Neural cell (in vitro differentiated cells): ENCODE measurements around the gene KCNK10. TPM values are rescaled to one million over a fixed set of nuclear protein-coding genes. Genes with fewer than 3 reads are reported as not detected.

Experiments used
- H2AFZ ChIP-seq: fragments of 200-600, 300-800 bp; sonication (generic), shearing (Covaris generic); 2 replicates; pipeline ENCODE4 v1.6.0; 2014; ENCODE audit warnings: low read depth, mild to moderate bottlenecking, antibody characterized with exemption, low read length, moderate library complexity
- H3F3A ChIP-seq: fragments of 200-600 bp; shearing (Covaris generic); 2 replicates; pipeline ENCODE4 v1.6.1; 2016; ENCODE audit warnings: mild to moderate bottlenecking, moderate library complexity, mixed read lengths, antibody characterized with exemption, low read length; ENCODE audit not compliant: insufficient read depth, poor library complexity, severe bottlenecking
- H3K27ac ChIP-seq: fragments of 200-600, 300-800 bp; sonication (generic), shearing (Covaris generic); 2 replicates; pipeline ENCODE4 v1.5.1; 2014; ENCODE audit warnings: mild to moderate bottlenecking, low read length, moderate library complexity
- H3K27me3 ChIP-seq: fragments of 300-800, 200-600 bp; sonication (generic), shearing (Covaris generic); 2 replicates; pipeline ENCODE4 v1.6.0; 2014; ENCODE audit warnings: mild to moderate bottlenecking, low read depth, low read length, moderate library complexity; ENCODE audit not compliant: insufficient read depth
- H3K36me3 ChIP-seq: fragments of 300-800, 200-600 bp; sonication (generic), shearing (Covaris generic); 2 replicates; pipeline ENCODE4 v1.5.1; 2014; ENCODE audit warnings: mild to moderate bottlenecking, antibody characterized with exemption, low read length, moderate library complexity; ENCODE audit not compliant: insufficient read depth
- H3K4me2 ChIP-seq: fragments of 300-800, 200-600 bp; sonication (generic), shearing (Covaris generic); 2 replicates; pipeline ENCODE4 v1.6.0; 2014; ENCODE audit warnings: mild to moderate bottlenecking, low read length
- H3K4me3 ChIP-seq: fragments of 300-800, 200-600 bp; sonication (generic), shearing (Covaris generic); 2 replicates; pipeline ENCODE4 v1.5.1; 2014; ENCODE audit warnings: mild to moderate bottlenecking, low read length, moderate library complexity
- H3K79me2 ChIP-seq: fragments of 200-600 bp; shearing (Covaris generic); replicated peaks from 2 replicates; pipeline ENCODE4 v1.6.0; 2014; ENCODE audit warnings: mild to moderate bottlenecking, low read length, moderate library complexity; ENCODE audit not compliant: insufficient read depth
- H3K9ac ChIP-seq: fragments of 300-800, 200-600 bp; sonication (generic), shearing (Covaris generic); 2 replicates; pipeline ENCODE4 v1.6.1; 2016; ENCODE audit warnings: mild to moderate bottlenecking, low read length, mixed read lengths
- H3K9me2 ChIP-seq: fragments of 200-600 bp; shearing (Covaris generic); 2 replicates; pipeline ENCODE4 v1.6.1; 2016; ENCODE audit warnings: mild to moderate bottlenecking, low read length, mixed read lengths; ENCODE audit not compliant: insufficient read depth
- H3K9me3 ChIP-seq: fragments of 200-600, 300-800 bp; sonication (generic), shearing (Covaris generic); 2 replicates; pipeline ENCODE4 v1.6.1; 2016; ENCODE audit warnings: mild to moderate bottlenecking, mixed run types, low read length, moderate library complexity, mixed read lengths
- H4K20me1 ChIP-seq: fragments of 200-600 bp; shearing (Covaris generic); 2 replicates; pipeline ENCODE4 v1.6.1; 2016; ENCODE audit warnings: mild to moderate bottlenecking, mixed run types; ENCODE audit not compliant: insufficient read depth
- EP300 ChIP-seq: fragments of 450-650 bp; conservative IDR thresholded peaks from 2 replicates; pipeline ENCODE4 v1.6.1; 2014; ENCODE audit warnings: antibody characterized with exemption, mild to moderate bottlenecking, moderate library complexity; ENCODE audit not compliant: poor library complexity, severe bottlenecking
- EZH2 ChIP-seq: fragments of 200-600, 300-800 bp; shearing (Covaris generic), sonication (generic); IDR thresholded peaks from 2 replicates; pipeline ENCODE4 v1.6.1; 2014; ENCODE audit warnings: antibody characterized with exemption, low read length, borderline replicate concordance, mild to moderate bottlenecking; ENCODE audit not compliant: insufficient read depth, poor library complexity, severe bottlenecking
- MXI1 ChIP-seq: fragments of 450-650 bp; conservative IDR thresholded peaks from 2 replicates; pipeline ENCODE4 v1.6.1; 2014; ENCODE audit warnings: antibody characterized with exemption, mild to moderate bottlenecking; ENCODE audit not compliant: poor library complexity, severe bottlenecking
- POLR2AphosphoS5 ChIP-seq: IDR thresholded peaks from 2 replicates; pipeline ENCODE4 v1.6.1; 2012
- RAD21 ChIP-seq: fragments of 450-650 bp; conservative IDR thresholded peaks from 2 replicates; pipeline ENCODE4 v1.6.1; 2014; ENCODE audit warnings: antibody characterized with exemption, mild to moderate bottlenecking, moderate library complexity
- SMC3 ChIP-seq: fragments of 450-650 bp; conservative IDR thresholded peaks from 2 replicates; pipeline ENCODE4 v1.6.1; 2014; ENCODE audit warnings: antibody characterized with exemption, mild to moderate bottlenecking, moderate library complexity; ENCODE audit not compliant: poor library complexity
- TAF1 ChIP-seq: IDR thresholded peaks from 2 replicates; pipeline ENCODE4 v1.6.1; 2012; ENCODE audit warnings: low read depth
- polyA plus RNA-seq: library from polyadenylated mRNA; depleted of rRNA; stranded (reverse); fragments of >200 nt; gene quantifications from 2 replicates; pipeline ENCODE4 v1.2.3, GENCODE V29; 2014
- TF ChIP-seq, protein P1 (sequence below): fragments of 450-650 bp; IDR thresholded peaks from 2 replicates; pipeline ENCODE4 v1.5.1; 2014; ENCODE audit warnings: antibody characterized with exemption, mild to moderate bottlenecking, moderate library complexity; ENCODE audit not compliant: poor library complexity, severe bottlenecking
- TF ChIP-seq, protein P2 (sequence below): IDR thresholded peaks from 2 replicates; pipeline ENCODE4 v1.6.1; 2012; ENCODE audit warnings: borderline replicate concordance

The KCNK10 gene
- polyA plus RNA-seq, 1 donor from 2014 or later, result 6.9 TPM

DNA sequence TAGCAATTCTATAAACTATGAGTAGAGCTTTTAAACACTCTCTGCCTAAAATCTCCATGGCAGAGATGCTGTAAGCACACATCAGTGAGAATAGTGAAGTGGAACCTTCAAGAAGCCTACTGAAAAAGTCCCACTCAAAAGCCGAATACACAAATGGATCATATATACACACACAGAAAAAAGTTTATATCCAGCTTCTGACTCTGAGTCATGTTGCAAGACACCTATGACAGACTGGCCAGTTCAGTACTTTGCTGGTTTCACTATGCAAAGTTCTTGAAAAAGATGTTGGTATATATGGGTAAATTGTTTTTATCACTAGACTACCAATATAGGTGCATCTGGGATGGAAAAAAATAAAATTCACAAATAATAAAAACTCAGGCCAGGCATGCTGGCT lies 126.1 kb downstream of the KCNK10 start:
- no peak overlapping the region for H3K9ac ChIP-seq
- H3F3A ChIP-seq, result no peaks in the 10 kb centered on the region
- no peaks in the 10 kb centered on the region for H3K9me2 ChIP-seq
- H3K79me2 ChIP-seq, result no peaks in the 10 kb centered on the region
- no peak for TF ChIP-seq SMC3
- no peak for TF ChIP-seq POLR2AphosphoS5
- no peak for TF ChIP-seq EP300
- TF ChIP-seq EZH2, result no peak
- TF ChIP-seq, protein P1, sequence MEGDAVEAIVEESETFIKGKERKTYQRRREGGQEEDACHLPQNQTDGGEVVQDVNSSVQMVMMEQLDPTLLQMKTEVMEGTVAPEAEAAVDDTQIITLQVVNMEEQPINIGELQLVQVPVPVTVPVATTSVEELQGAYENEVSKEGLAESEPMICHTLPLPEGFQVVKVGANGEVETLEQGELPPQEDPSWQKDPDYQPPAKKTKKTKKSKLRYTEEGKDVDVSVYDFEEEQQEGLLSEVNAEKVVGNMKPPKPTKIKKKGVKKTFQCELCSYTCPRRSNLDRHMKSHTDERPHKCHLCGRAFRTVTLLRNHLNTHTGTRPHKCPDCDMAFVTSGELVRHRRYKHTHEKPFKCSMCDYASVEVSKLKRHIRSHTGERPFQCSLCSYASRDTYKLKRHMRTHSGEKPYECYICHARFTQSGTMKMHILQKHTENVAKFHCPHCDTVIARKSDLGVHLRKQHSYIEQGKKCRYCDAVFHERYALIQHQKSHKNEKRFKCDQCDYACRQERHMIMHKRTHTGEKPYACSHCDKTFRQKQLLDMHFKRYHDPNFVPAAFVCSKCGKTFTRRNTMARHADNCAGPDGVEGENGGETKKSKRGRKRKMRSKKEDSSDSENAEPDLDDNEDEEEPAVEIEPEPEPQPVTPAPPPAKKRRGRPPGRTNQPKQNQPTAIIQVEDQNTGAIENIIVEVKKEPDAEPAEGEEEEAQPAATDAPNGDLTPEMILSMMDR, result no peak
- no peak overlapping the region for H3K4me3 ChIP-seq
- H4K20me1 ChIP-seq, result no peaks in the 10 kb centered on the region
- H2AFZ ChIP-seq, result no peak overlapping the region
- no peaks in the 10 kb centered on the region for H3K9me3 ChIP-seq
- H3K27ac ChIP-seq, result no peak overlapping the region
- no peak overlapping the region for H3K4me2 ChIP-seq
- H3K36me3 ChIP-seq, result no peaks in the 10 kb centered on the region
- no peaks in the 10 kb centered on the region for H3K27me3 ChIP-seq

DNA sequence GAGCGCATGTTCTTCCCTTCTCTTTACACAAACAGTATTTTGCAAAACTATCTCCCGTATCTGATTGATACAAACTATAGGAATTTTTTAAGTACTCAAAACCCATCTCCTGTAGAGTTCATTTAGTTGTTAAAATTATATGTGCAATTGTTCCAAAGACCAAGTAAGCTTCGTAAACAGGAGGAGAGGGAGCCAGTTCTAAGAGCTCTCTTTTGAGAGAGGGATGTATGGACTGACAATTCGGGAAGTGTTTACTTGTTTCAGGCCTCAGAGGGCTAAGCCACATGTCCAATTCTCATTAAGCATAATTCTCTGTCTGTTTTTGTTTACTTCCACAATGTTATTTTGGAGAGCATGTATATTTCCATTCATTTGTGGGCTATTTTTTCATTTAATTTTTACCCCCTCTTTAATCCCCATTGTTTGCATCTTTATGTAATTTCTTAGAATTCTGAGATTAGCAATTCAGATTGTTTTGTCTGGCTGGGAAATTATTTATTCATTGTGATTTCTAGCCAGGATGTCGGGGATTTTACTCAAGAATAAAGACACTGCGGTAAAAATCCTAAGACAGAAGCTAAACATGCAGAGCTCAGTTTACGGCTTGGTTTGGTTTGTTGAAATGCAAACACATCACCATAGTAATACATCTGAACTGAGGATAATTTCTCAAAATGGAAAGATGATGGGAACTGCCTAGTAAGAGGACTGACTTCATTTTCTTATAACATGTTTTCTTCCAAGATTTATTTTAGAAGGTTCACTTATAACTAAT lies 126.8 kb downstream of the KCNK10 start:
- Histone ChIP-seq H3K27me3 (no peaks in the 10 kb centered on the region), H3K4me2 (no peak overlapping the region), H3K4me3 (no peak overlapping the region), H3K9me2 (no peaks in the 10 kb centered on the region), H3K36me3 (no peaks in the 10 kb centered on the region), H3K9ac (no peak overlapping the region), H2AFZ (no peak overlapping the region), H3K79me2 (no peaks in the 10 kb centered on the region), H3F3A (no peaks in the 10 kb centered on the region), H3K9me3 (no peaks in the 10 kb centered on the region), H4K20me1 (no peaks in the 10 kb centered on the region), H3K27ac (no peak overlapping the region)
- TF ChIP-seq TAF1, result no peak
- TF ChIP-seq SMC3, result no peak
- no peak for TF ChIP-seq RAD21

DNA sequence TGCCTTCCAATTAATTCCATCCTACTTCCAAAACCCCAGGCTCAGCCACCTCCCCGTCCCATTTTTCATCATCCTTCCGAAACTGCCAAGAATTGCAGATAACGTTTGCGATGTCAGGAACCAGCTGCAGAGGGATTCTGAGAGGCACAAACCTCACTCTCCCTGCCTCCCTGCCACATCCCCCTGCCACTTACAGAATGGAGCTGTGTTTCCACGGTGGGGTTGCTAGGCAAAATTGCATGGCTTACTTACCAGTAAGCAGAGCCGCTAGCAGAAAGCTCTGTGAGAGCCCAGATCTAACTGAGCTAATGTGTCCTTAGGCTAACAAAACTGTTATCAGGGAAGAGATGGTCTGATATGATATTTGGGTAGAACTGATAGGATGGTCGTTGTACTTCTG lies 127.4 kb downstream of the KCNK10 start:
- Histone ChIP-seq H3K4me3 (no peak overlapping the region), H3K27ac (no peak overlapping the region)

More for the DNA sequence above, 127.4 kb downstream of the KCNK10 start:
- Histone ChIP-seq H3K9ac (no peak overlapping the region), H3K79me2 (no peaks in the 10 kb centered on the region), H3K27me3 (no peaks in the 10 kb centered on the region), H3F3A (no peaks in the 10 kb centered on the region), H4K20me1 (no peaks in the 10 kb centered on the region), H2AFZ (no peak overlapping the region), H3K4me2 (no peak overlapping the region), H3K9me3 (no peaks in the 10 kb centered on the region), H3K9me2 (no peaks in the 10 kb centered on the region), H3K36me3 (no peaks in the 10 kb centered on the region)
- TF ChIP-seq SMC3 (no peak), TAF1 (no peak), RAD21 (peak; percentile 26), POLR2AphosphoS5 (peak; percentile 53), MXI1 (no peak), EP300 (peak; percentile 45)
- TF ChIP-seq, protein P2, sequence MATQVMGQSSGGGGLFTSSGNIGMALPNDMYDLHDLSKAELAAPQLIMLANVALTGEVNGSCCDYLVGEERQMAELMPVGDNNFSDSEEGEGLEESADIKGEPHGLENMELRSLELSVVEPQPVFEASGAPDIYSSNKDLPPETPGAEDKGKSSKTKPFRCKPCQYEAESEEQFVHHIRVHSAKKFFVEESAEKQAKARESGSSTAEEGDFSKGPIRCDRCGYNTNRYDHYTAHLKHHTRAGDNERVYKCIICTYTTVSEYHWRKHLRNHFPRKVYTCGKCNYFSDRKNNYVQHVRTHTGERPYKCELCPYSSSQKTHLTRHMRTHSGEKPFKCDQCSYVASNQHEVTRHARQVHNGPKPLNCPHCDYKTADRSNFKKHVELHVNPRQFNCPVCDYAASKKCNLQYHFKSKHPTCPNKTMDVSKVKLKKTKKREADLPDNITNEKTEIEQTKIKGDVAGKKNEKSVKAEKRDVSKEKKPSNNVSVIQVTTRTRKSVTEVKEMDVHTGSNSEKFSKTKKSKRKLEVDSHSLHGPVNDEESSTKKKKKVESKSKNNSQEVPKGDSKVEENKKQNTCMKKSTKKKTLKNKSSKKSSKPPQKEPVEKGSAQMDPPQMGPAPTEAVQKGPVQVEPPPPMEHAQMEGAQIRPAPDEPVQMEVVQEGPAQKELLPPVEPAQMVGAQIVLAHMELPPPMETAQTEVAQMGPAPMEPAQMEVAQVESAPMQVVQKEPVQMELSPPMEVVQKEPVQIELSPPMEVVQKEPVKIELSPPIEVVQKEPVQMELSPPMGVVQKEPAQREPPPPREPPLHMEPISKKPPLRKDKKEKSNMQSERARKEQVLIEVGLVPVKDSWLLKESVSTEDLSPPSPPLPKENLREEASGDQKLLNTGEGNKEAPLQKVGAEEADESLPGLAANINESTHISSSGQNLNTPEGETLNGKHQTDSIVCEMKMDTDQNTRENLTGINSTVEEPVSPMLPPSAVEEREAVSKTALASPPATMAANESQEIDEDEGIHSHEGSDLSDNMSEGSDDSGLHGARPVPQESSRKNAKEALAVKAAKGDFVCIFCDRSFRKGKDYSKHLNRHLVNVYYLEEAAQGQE, result no peak
